Measurements from ENCODE around the gene CFAP221. TPM values are rescaled to one million over a fixed set of nuclear protein-coding genes. Genes with fewer than 3 reads are reported as not detected.

Gene CFAP221
- total and polyA plus RNA-seq, 9 donors, result 0.24 to 23.4 (median 2.4) TPM

DNA sequence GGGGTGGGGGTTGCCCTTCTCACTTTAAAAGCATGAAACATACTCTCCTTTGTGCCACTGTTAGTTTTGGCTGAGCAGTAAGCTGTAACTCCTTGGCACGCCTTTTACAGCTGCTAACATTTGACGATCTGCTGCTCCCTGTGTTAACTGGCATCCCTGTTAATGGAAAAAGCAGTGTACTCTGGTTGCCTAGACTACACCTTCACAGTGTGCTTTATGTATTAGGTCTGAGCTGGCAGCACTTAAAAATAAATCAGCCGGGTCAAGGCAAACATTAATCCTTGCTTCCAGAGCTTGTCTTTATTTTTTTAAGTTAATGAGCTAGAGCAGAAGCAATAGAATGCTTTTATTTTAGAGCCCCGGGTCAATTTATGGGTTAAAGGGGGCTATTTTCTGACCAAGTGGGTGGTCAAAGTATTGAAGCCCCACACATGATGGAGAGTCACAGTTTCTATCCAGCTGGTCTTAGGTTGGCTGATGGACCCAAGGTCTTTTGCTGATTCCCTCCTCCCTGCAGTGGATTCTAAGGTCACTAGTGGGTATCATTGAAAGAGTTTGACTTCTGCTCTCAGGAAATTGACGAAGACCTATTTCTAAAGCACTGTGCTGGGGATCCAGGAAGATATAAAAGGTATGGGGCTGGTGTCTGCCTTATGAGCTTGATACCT is 54.5 kb downstream of the CFAP221 start:
- 15 to 27% (median 15%) methylated on average over 5 of the region's 5 CpGs for WGBS, 3 donors
- Histone ChIP-seq H3K9me3 (no peaks in the 10 kb centered on the region), H3K27ac (no peak overlapping the region), H3K4me3 (no peak overlapping the region), H3K27me3 (no peaks in the 10 kb centered on the region), H3K36me3 (no peaks in the 10 kb centered on the region), H3K4me1 (ENCODE audit: insufficient read depth) (peaks cover 2% of the 10 kb centered on the region)
- no peak for TF ChIP-seq POLR2A (IDR thresholded peaks at IDR 0.05)
- intact Hi-C loops (cut with DNase I), result no loop called here
- DNase-seq, result no peak

- Histone ChIP-seq H3K4me1 (ENCODE audit: insufficient read depth) (peaks cover 2% of the 10 kb centered on the region), H3K36me3 (no peaks in the 10 kb centered on the region), H3K4me3 (no peak overlapping the region), H3K9me3 (no peaks in the 10 kb centered on the region), H3K27ac (no peak overlapping the region), H3K27me3 (no peaks in the 10 kb centered on the region)
- TF ChIP-seq, protein P1, sequence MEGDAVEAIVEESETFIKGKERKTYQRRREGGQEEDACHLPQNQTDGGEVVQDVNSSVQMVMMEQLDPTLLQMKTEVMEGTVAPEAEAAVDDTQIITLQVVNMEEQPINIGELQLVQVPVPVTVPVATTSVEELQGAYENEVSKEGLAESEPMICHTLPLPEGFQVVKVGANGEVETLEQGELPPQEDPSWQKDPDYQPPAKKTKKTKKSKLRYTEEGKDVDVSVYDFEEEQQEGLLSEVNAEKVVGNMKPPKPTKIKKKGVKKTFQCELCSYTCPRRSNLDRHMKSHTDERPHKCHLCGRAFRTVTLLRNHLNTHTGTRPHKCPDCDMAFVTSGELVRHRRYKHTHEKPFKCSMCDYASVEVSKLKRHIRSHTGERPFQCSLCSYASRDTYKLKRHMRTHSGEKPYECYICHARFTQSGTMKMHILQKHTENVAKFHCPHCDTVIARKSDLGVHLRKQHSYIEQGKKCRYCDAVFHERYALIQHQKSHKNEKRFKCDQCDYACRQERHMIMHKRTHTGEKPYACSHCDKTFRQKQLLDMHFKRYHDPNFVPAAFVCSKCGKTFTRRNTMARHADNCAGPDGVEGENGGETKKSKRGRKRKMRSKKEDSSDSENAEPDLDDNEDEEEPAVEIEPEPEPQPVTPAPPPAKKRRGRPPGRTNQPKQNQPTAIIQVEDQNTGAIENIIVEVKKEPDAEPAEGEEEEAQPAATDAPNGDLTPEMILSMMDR (IDR thresholded peaks at IDR 0.05), result no peak
- 59 to 77% (median 61%) methylated on average over 2 of the region's 2 CpGs for WGBS, 3 donors
- DNase-seq, result no peak
- intact Hi-C loops (cut with DNase I), result no loop called here
Observed at GRCh38 chr2:119599384-119599783, 55.1 kb downstream of the CFAP221 start.

DNA sequence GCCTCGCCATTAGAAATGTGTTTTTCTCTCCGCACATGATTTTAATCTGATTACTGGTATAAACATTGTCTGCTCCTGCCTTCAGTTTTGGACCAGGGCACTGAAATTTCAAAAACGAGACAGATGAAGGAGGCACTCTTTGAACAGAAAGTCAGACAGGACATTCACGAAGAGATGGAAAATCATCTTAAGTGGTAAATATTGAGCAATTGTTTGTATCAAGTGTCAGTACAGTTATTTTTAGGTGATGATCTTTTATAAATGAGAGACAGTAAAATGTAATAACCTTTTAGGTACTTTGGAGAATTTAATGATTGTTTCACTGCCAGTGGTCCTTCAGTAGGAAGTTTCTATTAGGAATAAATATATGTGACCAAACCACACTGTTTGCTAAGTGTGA is 60.8 kb downstream of the CFAP221 start:
- no peak for DNase-seq
- TF ChIP-seq, protein P1 (IDR thresholded peaks at IDR 0.05), result no peak
- TF ChIP-seq POLR2A (IDR thresholded peaks at IDR 0.05) (no peak), EP300 (IDR thresholded peaks at IDR 0.05) (no peak)
- no peaks in the 10 kb centered on the region for H3K27me3 ChIP-seq
- 74 to 86% (median 74%) methylated on average over 4 of the region's 4 CpGs for WGBS, 3 donors
- no peak overlapping the region for H3K4me3 ChIP-seq
- intact Hi-C loops (cut with DNase I), result no loop called here
- H3K4me1 ChIP-seq (ENCODE audit: insufficient read depth), result no peaks in the 10 kb centered on the region
- H3K27ac ChIP-seq, result no peak overlapping the region
- no peaks in the 10 kb centered on the region for H3K9me3 ChIP-seq
- H3K36me3 ChIP-seq, result no peaks in the 10 kb centered on the region

DNA sequence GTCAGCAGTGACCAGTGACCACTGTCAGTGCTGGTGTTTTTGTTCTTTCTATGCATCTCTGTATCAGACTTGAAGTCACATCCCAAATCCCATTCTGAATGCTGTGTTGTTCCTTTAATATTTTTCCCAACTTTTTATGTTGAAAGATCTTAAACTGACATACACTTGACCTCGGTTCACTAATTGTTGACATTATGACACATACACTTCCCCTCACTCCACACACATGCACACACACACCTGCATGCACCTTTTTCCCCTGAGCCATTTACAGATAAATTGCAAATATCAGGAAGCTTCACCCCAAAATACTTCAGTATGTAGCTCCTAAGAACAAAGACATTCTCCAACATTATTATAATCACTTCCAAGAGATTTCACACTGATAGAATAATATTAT is 62.4 kb downstream of the CFAP221 start:
- no peaks in the 10 kb centered on the region for H3K9me3 ChIP-seq
- H3K27ac ChIP-seq, result no peak overlapping the region
- intact Hi-C loops (cut with DNase I), result no loop called here
- no peaks in the 10 kb centered on the region for H3K4me1 ChIP-seq (ENCODE audit: insufficient read depth)
- DNase-seq, result no peak
- whole genome bisulfite sequencing, 3 donors, result 81 to 91% (median 84%) methylated on average over 1 of the region's 1 CpG
- H3K36me3 ChIP-seq, result no peaks in the 10 kb centered on the region
- no peaks in the 10 kb centered on the region for H3K27me3 ChIP-seq
- H3K4me3 ChIP-seq, result no peak overlapping the region
- no peak for TF ChIP-seq EP300 (IDR thresholded peaks at IDR 0.05)
- TF ChIP-seq, protein P1 (IDR thresholded peaks at IDR 0.05), result no peak
- TF ChIP-seq POLR2A (IDR thresholded peaks at IDR 0.05), result no peak

DNA sequence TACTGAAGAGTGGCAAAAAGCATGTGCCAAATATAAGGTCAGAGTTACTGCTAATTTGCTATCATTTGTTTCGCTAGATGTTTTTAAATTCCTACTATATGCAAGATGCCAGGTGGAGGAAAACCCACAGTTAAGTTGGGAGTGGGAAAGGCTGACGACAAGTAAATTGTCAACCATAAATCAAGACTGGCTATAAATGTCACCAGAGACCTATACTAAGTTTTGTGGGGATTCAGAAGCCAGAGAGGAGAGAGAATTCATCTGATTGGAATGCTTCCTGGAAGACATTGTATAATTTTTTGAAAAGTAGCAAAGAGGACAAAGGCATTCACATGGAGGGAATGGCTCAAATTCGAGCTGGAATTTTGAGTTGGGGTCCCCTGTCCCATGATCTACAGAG is 64.3 kb downstream of the CFAP221 start:
- WGBS, 3 donors, result 54 to 65% (median 60%) methylated on average over 3 of the region's 3 CpGs
- TF ChIP-seq, protein P1 (IDR thresholded peaks at IDR 0.05), result no peak
- TF ChIP-seq EP300 (IDR thresholded peaks at IDR 0.05) (no peak), POLR2A (IDR thresholded peaks at IDR 0.05) (no peak)

More for the DNA sequence above, 64.3 kb downstream of the CFAP221 start:
- Histone ChIP-seq H3K4me3 (no peak overlapping the region), H3K27me3 (no peaks in the 10 kb centered on the region), H3K4me1 (ENCODE audit: insufficient read depth) (no peaks in the 10 kb centered on the region), H3K36me3 (no peaks in the 10 kb centered on the region), H3K27ac (no peak overlapping the region), H3K9me3 (no peaks in the 10 kb centered on the region)
- no peak for DNase-seq
- intact Hi-C loops (cut with DNase I), result no loop called here
